Prostate gland (tissue), 2 donors: ENCODE measurements around the gene KCNQ1. TPM values are rescaled to one million over a fixed set of nuclear protein-coding genes. Genes with fewer than 3 reads are reported as not detected.

ENCODE experiments used
- DNase-seq: peaks from one replicate; pipeline ENCODE4 v3.0.0-alpha.2; 2019; ENCODE audit warnings: low spot score
- H3K27ac ChIP-seq, 2 donors: fragments of 200-600 bp; sonication (generic); 2 replicates each; pipeline ENCODE4 v1.5.1; 2017 to 2019
- H3K27me3 ChIP-seq: fragments of 200-600 bp; sonication (generic); replicated peaks from 2 replicates; pipeline ENCODE4 v1.5.1; 2019; ENCODE audit not compliant: insufficient read depth
- H3K36me3 ChIP-seq, 2 donors: fragments of 200-600 bp; sonication (generic); 1 replicate in 1 of 2; 2 replicates in 1 of 2; pipeline versions ENCODE4 v1.5.1 to v1.8.1; 2017 to 2019
- H3K4me1 ChIP-seq: fragments of 200-600 bp; sonication (generic); replicated peaks from 2 replicates; pipeline ENCODE4 v1.5.1; 2019
- H3K4me3 ChIP-seq, 2 donors: fragments of 200-600 bp; sonication (generic); 2 replicates each; pipeline ENCODE4 v1.5.1; 2017 to 2019
- H3K9me3 ChIP-seq: fragments of 200-600 bp; sonication (generic); 2 replicates; pipeline ENCODE4 v1.5.1; 2017
- CTCF ChIP-seq, 4 experiments: fragments of 200-600 bp in 2 of 4; fragments of 450-650 bp in 2 of 4; sonication (generic) in 2 of 4; IDR thresholded peaks; 1 replicate in 3 of 4; 2 replicates in 1 of 4; pipeline ENCODE4 v1.5.1; 2016 to 2019; ENCODE audit warnings: antibody characterized with exemption in 4 of 4, mild to moderate bottlenecking in 2 of 4, moderate library complexity in 2 of 4
- POLR2A ChIP-seq: fragments of 450-650 bp; IDR thresholded peaks from one replicate; pipeline ENCODE4 v1.6.1; 2016; ENCODE audit warnings: antibody characterized with exemption, mild to moderate bottlenecking
- POLR2AphosphoS5 ChIP-seq: sonication (generic); formaldehyde crosslinking; IDR thresholded peaks from one replicate; pipeline ENCODE4 v1.6.1; 2017; ENCODE audit warnings: antibody characterized with exemption
- WGBS: methylation state at CpG from one replicate; pipeline ENCODE4 v1.1.5; 2018; 5-methylcytosine and 5-hydroxymethylcytosine counted together
- intact Hi-C: fragments of 100-400 bp; cut with DNase I; formaldehyde crosslinking; loops from one replicate; pipeline ENCODE4 v1.14.2; 2022
- total RNA-seq, 2 donors: library from RNA; depleted of rRNA; stranded (reverse); fragments of >200 nt; gene quantifications; one replicate each; pipeline ENCODE4 v1.1.0, GENCODE V29; 2016

KCNQ1 gene
- total RNA-seq, 2 donors from 2014 or later: 10.0 to 33.8 TPM

GRCh38 chr11:2831781-2832532, 387.1 kb downstream of the KCNQ1 start:
- Histone ChIP-seq H3K27me3 (no peaks in the 10 kb centered on the region), H3K4me1 (no peaks in the 10 kb centered on the region), H3K4me3 (no peak overlapping the region), H3K9me3 (no peaks in the 10 kb centered on the region), H3K36me3 (no peaks in the 10 kb centered on the region), H3K27ac (no peak overlapping the region)
- no peak for DNase-seq
- WGBS: 91% methylated on average over 14 of the region's 14 CpGs
- TF ChIP-seq POLR2A (no peak), CTCF (IDR thresholded peaks at IDR 0.05) (no peak), POLR2AphosphoS5 (no peak)
- intact Hi-C loops: no loop called here

GRCh38 chr11:2832533-2833020, 387.8 kb downstream of the KCNQ1 start:
- no peak overlapping the region for H3K27ac ChIP-seq
- no peak overlapping the region for H3K4me3 ChIP-seq
- intact Hi-C loops: no loop called here
- no peaks in the 10 kb centered on the region for H3K9me3 ChIP-seq
- no peak for DNase-seq
- H3K27me3 ChIP-seq: no peaks in the 10 kb centered on the region
- TF ChIP-seq POLR2A (no peak), POLR2AphosphoS5 (no peak), CTCF (IDR thresholded peaks at IDR 0.05) (no peak)
- no peaks in the 10 kb centered on the region for H3K4me1 ChIP-seq
- 85% methylated on average over 8 of the region's 8 CpGs for WGBS
- no peaks in the 10 kb centered on the region for H3K36me3 ChIP-seq

GRCh38 chr11:2833051-2833715, 388.4 kb downstream of the KCNQ1 start:
- Histone ChIP-seq H3K4me1 (no peaks in the 10 kb centered on the region), H3K27ac (no peak overlapping the region), H3K9me3 (no peaks in the 10 kb centered on the region), H3K4me3 (no peak overlapping the region), H3K27me3 (no peaks in the 10 kb centered on the region), H3K36me3 (no peaks in the 10 kb centered on the region)
- no peak for DNase-seq
- WGBS: 86% methylated on average over 14 of the region's 14 CpGs
- no peak for TF ChIP-seq POLR2AphosphoS5
- no peak for TF ChIP-seq CTCF (IDR thresholded peaks at IDR 0.05)
- no peak for TF ChIP-seq POLR2A
- intact Hi-C loops: no loop called here

GRCh38 chr11:2833716-2834502, 389.1 kb downstream of the KCNQ1 start:
- no peak for DNase-seq
- no peak overlapping the region for H3K4me3 ChIP-seq
- WGBS: 79% methylated on average over 13 of the region's 19 CpGs
- no peaks in the 10 kb centered on the region for H3K27me3 ChIP-seq
- intact Hi-C loops: no loop called here
- no peaks in the 10 kb centered on the region for H3K9me3 ChIP-seq
- no peaks in the 10 kb centered on the region for H3K36me3 ChIP-seq
- no peaks in the 10 kb centered on the region for H3K4me1 ChIP-seq
- H3K27ac ChIP-seq: no peak overlapping the region
- TF ChIP-seq POLR2AphosphoS5 (no peak), POLR2A (no peak), CTCF (IDR thresholded peaks at IDR 0.05) (no peak)
